Ecto neural progenitor cell (in vitro differentiated cells): ENCODE results near the gene TOMM20L.
A peak's percentile ranks its signal among the peaks of the same experiment; 100 is the strongest.
"Not testable (repeated sequence)": the region's sequence is repeated elsewhere in the genome, so short reads cannot be mapped to it uniquely, and the experiment has no call there.

Experiments used
- DNase-seq: peaks from one replicate; pipeline ENCODE4 v3.0.0-alpha.2; 2018; ENCODE audit warnings: low spot score

The TOMM20L gene

DNA sequence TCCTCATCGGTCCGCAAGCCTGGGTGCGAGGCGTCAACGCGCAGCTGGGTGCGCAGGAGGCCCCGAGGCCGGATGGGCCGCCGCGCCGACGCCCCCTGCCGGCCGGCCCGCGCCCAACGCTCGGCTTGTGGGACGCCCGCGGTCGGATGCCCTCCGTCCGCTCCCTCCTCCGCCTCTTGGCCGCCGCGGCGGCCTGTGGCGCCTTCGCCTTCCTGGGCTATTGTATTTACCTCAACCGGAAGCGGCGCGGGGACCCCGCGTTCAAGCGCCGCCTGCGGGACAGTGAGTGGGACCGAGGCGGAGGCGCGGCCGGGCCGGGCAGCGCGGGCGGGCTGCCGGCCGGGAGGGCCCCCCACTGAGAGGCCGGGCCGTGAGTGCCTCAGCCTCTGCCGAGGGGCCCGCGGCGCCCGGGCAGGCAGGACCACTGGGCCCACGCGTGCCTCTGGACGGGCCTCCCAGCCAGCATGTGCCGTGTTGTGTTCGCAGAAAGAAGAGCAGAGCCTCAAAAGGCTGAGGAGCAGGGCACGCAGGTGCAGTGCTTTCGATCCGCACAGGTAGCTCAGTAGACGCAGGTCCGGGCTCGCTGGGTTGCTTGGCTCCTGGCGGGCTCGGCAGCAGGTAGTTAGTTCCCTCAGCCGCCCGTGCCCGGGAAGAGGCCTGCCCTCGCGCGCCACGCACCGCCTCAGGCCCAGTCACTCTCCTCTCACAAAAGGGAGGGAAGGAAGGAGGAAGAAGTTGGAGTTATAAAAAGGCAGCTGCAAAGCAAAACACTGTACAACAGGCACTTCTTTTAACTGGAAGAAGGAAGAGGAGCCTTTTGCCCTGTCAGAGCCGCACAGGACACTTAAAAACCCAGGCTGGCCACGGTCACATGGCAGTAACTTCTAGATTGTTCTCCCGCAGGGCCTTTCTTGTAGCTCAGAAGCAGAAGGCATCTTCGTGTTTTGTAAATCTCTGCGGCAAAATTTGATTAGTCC lies at the start of gene TOMM20L:
Gene TOMM20L (plus strand): TSS at position 119 of the 977 bp plus-strand sequence. CDS start 28 bp downstream, at position 147.
- DNase-seq, result peak; percentile 89

DNA sequence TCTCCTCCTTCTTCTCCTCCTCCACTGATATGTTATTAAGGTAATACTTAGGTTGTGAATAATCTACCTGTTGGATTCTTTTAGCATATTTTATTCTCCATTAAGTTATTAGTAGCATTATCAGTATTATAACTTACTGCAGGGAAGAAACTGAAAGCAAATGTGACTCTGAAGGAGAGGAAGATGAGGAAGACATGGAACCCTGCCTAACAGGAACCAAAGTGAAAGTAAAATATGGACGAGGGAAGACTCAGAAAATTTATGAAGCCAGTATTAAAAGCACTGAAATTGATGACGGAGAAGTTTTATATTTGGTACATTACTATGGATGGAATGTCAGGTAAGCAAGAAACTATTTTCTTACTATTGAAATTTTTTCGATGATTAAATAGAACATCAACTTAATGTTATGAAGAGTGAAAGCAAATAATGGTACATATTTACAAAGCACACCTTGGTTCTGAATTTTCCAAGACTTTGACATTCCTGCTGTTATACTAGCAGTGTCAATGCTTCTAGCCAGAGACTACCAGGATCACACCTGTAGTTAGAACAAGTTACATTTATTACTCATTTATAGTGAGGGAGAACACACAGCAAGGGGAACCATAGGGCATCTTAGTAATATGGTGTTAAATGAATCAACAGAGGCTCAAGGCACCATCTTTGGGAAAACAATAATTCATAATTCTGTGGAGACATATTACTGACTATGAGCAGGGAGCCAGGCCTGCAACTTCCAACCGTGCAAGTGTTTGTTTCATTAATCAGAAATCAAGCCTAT lies 42.0 kb upstream of the TOMM20L start:
- DNase-seq, result no peak

GRCh38 chr14:58354808-58355207 lies 40.9 kb upstream of the TOMM20L start:
- DNase-seq, result no peak

- DNase-seq, result no peak
These were observed 39.5 kb upstream of the TOMM20L start for GRCh38 chr14:58356268-58356667.

DNA sequence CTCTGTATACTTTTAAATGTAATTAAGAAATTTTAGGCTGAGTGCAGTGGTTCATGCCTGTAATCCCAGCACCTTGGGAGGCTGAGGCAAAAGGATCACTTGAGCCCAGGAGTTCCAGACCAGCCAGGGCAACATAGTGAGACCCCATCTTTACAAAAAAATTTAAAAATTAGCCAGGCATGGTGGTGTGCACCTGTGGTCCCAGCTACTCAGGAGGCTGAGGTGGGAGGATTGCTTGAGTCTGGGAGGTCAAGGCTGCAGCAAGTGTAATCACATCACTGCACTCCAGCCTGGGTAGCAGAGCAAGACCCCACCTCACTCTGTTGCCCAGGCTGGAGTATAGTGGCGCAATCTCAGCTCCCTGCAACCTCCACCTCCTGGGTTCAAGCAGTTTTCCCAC lies 33.5 kb upstream of the TOMM20L start:
- not testable (repeated sequence) for DNase-seq

DNA sequence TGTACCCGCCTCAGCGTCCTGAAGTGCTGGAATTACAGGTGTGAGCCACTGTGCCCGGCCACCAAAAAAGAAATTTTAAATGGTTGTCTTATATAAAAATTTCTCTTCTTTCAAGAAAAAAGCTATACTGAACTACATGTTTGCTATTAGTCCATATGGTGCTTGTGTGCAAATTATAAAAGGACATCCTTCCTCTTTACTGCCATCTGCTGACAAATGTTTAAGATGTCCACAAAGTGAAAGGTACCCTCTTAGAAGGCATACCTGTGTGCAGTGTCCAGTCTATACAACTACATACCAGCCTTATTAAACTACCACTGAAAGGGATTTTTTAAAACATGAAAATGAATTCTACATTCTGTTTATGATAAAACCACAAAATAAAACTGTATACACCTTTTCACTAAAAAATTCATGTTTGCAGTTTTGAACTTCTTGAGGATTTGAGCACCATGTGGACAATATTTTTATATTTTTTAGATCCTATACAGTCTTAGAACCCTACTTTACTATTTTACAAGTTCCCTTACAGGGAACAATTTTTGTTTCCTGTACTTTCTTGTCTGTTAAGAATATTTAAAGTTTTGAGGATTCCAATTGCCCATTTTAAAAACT lies 32.8 kb upstream of the TOMM20L start:
- DNase-seq, result no peak

- DNase-seq, result no peak
These were observed 31.4 kb upstream of the TOMM20L start for GRCh38 chr14:58364316-58364715.

DNA sequence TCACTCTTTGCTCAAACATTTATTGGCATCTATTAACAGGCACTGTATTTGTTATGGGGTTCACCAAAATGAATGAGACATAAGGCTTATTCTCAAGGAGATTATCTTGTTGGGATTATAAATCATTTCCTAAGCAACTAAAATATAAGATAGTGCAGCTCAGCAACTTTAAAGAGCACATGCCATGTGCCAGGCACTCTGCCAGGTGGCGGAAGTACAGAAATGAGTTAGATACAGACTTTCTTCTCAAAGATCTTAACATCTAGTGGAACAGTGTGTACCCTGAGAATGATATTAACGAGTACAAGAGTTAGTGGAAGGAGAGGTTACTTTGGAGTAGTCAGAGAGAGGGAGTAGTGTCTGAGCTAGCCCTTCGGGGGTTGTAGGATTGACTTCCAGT lies 28.4 kb upstream of the TOMM20L start:
- DNase-seq, result no peak

DNA sequence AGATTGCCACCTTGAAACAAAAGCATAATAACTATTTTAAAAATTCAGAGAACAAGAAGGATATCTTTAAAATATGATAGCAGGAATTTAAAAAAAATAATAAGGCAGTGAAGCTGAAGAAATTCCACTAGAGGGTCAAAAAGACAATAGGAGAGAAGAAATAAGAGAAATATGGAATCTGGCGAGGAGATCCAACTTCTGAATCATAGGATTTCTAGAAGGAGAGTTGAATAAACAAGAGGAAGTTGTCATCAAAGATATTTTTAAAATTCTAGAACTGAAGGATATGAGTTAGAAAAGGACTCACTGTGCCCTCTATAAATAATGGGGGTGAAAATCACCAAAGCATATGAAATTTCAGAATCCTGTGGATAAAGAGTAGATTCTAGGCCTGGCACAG lies 26.8 kb upstream of the TOMM20L start:
- DNase-seq, result no peak

DNA sequence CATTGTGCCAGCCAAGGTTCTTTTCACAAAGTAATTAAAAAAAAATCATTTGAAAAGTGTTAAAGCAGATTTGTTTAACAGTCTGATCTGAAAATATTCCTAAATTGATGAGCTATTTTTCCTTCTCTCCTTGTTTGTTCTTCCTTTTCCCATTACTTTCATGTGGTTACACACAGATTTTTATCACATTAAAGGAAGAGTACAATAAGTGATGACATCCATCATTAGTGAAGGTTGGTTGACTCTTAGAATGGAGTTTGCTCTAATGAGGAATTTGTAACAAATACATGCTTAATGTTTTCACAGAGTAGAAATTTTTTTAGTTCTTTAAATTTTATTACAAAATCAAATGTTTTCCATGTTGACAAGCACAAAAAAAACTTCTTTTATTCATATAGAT lies 18.9 kb upstream of the TOMM20L start:
- no peak for DNase-seq

DNA sequence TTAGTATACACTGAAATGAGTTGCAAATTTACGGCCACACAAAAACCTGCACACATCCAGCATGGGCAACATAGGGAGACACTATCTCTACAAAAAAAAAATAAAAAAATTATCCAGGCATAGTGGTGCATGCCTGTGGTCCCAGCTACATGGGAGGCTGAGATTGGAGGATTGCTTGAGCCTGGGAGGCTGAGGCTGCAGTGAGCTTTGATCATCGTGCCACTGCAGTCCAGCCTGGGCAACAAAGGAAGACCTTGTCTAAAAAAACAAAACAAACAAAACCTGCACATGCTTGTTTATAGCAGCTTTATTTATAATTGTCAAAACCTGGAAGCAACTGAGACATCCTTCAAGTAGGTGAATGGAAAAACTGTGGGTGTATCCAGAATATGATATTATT lies 4.9 kb upstream of the TOMM20L start:
- DNase-seq, result no peak

DNA sequence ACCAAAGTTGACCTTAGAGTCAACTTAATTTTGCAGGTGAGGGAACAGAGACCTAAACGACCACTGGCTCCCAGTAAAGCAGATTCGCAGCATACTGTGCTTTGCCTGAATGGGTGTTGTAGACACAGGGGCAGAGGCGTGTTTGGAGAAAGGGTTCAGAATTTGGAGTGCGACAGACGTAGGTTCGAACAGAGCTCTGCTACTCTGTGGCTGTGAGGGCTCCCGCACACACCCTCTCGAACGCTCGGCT lies 243 bp upstream of the TOMM20L start:
- DNase-seq, result no peak

DNA sequence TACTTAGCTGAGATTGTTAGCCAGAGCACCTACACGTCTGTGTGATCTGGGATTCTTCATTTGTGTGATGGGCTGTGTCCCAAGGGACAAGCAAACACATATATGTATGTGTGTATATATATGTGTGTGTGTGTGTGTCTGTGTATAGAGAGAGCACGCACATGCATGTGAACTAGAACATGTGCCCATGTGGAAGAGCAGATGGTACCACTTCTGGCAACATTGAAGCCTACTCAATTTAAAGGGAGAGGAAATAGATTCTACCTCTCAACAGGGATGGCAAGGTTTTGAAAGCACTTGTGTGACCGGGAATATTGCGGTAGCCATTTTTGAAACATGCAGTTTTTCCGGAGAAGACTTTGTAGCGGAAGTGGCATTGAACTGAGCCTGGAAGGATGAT lies 1.4 kb downstream of the TOMM20L start:
- no peak for DNase-seq

DNA sequence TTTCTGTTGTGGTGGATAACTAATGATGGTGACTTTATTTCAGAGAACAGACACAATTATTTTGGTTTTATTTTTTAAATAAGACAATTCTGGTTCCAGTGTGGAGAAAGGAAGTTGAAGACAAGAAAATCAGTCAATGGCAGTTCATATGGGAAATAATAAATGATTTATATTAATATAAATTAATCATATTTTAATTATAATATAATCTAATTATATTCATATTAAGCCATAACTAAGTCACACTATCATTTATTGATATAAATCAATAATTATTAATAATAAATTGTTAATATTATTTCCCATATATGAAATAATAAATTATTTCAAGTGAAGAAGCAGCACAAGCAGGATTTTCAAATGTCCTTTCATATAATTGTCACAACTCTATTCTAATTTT lies 2.8 kb downstream of the TOMM20L start:
- no peak for DNase-seq

GRCh38 chr14:58398895-58399294 lies 3.2 kb downstream of the TOMM20L start:
- DNase-seq, result no peak

DNA sequence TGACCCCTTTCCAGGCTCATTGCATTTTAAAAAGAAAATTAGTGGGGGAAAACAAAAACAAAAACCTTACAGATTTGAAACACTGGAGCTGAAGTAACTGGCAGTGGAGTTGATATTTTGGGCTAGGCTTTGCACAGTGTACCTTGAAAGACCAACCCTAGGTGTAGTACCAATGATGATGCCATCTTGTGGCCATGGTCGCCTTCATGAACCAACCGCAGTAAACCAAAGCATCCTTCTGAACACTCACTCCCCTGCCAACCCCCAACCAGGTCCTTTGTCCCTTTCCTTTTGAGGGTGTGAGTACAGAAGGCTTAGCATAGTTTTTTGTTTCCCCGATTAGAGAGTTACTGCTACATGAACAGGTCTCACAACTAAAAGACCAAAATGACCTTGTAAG lies 5.9 kb downstream of the TOMM20L start:
- no peak for DNase-seq

- DNase-seq, result no peak
These were observed 13.0 kb downstream of the TOMM20L start for GRCh38 chr14:58408681-58409215.

- no peak for DNase-seq
These were observed 19.1 kb downstream of the TOMM20L start for GRCh38 chr14:58414845-58415244.

GRCh38 chr14:58415636-58416547 lies 20.2 kb downstream of the TOMM20L start:
- no peak for DNase-seq

GRCh38 chr14:58416934-58417333 lies 21.2 kb downstream of the TOMM20L start:
- DNase-seq, result not testable (repeated sequence)

- DNase-seq, result peak; percentile 81
These were observed 31.0 kb downstream of the TOMM20L start for GRCh38 chr14:58426670-58427280.
